Measurements from ENCODE around the gene ARL3.

Gene ARL3

GRCh38 chr10:102657984-102658724 is 56.0 kb downstream of the ARL3 start:
- in situ Hi-C loops (cut with MboI; ENCODE audit: low sequenced_read_pairs, unreplicated experiment), result no loop called here
- no peak for TF ChIP-seq CTCF (IDR thresholded peaks at IDR 0.05; ENCODE audit: borderline replicate concordance, control extremely low read depth, extremely low read depth, insufficient read depth, missing control alignments)
- no peak for DNase-seq (ENCODE audit: low spot score)

- DNase-seq (ENCODE audit: low spot score), result no peak
- in situ Hi-C loops (cut with MboI; ENCODE audit: low sequenced_read_pairs, unreplicated experiment), result no loop called here
- TF ChIP-seq CTCF (IDR thresholded peaks at IDR 0.05; ENCODE audit: borderline replicate concordance, control extremely low read depth, extremely low read depth, insufficient read depth, missing control alignments), result no peak
Measured at GRCh38 chr10:102657451-102657850, 56.7 kb downstream of the ARL3 start.

- DNase-seq (ENCODE audit: low spot score), result no peak
- in situ Hi-C loops (cut with MboI; ENCODE audit: low sequenced_read_pairs, unreplicated experiment), result no loop called here
- TF ChIP-seq CTCF (IDR thresholded peaks at IDR 0.05; ENCODE audit: borderline replicate concordance, control extremely low read depth, extremely low read depth, insufficient read depth, missing control alignments), result no peak
Measured at GRCh38 chr10:102656791-102657371, 57.3 kb downstream of the ARL3 start.

- in situ Hi-C loops (cut with MboI; ENCODE audit: low sequenced_read_pairs, unreplicated experiment), result no loop called here
Measured at GRCh38 chr10:102656026-102656425, 58.2 kb downstream of the ARL3 start.

GRCh38 chr10:102654969-102655368 is 59.2 kb downstream of the ARL3 start:
- no peak for TF ChIP-seq CTCF (IDR thresholded peaks at IDR 0.05; ENCODE audit: borderline replicate concordance, control extremely low read depth, extremely low read depth, insufficient read depth, missing control alignments)
- DNase-seq (ENCODE audit: low spot score), result no peak
- in situ Hi-C loops (cut with MboI; ENCODE audit: low sequenced_read_pairs, unreplicated experiment), result no loop called here

More at GRCh38 chr10:102656026-102656425, 58.2 kb downstream of the ARL3 start:
- no peak for DNase-seq (ENCODE audit: low spot score)
- TF ChIP-seq CTCF (IDR thresholded peaks at IDR 0.05; ENCODE audit: borderline replicate concordance, control extremely low read depth, extremely low read depth, insufficient read depth, missing control alignments), result no peak

- no peak for TF ChIP-seq CTCF (IDR thresholded peaks at IDR 0.05; ENCODE audit: borderline replicate concordance, control extremely low read depth, extremely low read depth, insufficient read depth, missing control alignments)
- in situ Hi-C loops (cut with MboI; ENCODE audit: low sequenced_read_pairs, unreplicated experiment), result no loop called here
Measured at GRCh38 chr10:102654566-102654965, 59.6 kb downstream of the ARL3 start.

More at GRCh38 chr10:102654566-102654965, 59.6 kb downstream of the ARL3 start:
- DNase-seq (ENCODE audit: low spot score), result no peak

All from GM13976 (cell line).